SK-N-MC (cell line): ENCODE measurements around the gene RPUSD1.

Experiments
- EZH2 ChIP-seq: fragments of 200-600 bp; sonication (generic); IDR thresholded peaks from one replicate; pipeline ENCODE4 v1.6.1; 2017; ENCODE audit warnings: antibody characterized with exemption
- POLR2AphosphoS5 ChIP-seq: IDR thresholded peaks from 2 replicates; pipeline ENCODE4 v1.6.1; 2012; ENCODE audit warnings: mild to moderate bottlenecking, low read depth, low read length, borderline replicate concordance

GRCh38 chr16:797686-798085, 9.5 kb upstream of the RPUSD1 start:
- TF ChIP-seq POLR2AphosphoS5 (no peak), EZH2 (no peak)
